ENCODE measurements around the gene NEDD4L.
"Not testable (repeated sequence)": the region's sequence is repeated elsewhere in the genome, so short reads cannot be mapped to it uniquely, and the experiment has no call there.

NEDD4L gene

DNA sequence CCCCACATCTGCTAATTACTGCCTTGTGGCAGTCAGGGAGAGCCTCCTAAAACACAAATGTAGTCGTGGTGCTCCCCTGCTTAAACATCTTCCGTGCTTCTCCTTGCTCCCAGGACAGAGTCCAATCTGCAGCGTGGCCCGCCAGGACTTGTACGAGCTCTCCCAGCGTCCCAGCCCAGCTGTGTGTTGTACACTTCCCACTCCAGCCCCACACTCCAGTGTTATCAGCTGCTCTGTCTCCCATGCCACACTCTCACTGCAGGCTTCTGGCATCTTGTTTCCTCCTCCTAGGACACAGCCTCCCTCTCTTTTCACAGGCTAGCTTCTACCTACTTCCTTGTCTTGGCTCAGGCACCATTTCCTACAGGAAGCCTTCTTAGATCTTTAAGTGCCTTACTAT lies 385.4 kb downstream of the NEDD4L start:
- no peak overlapping the region for H3K4me3 ChIP-seq (ENCODE audit: low read depth, low read length)
- TF ChIP-seq, protein P1, sequence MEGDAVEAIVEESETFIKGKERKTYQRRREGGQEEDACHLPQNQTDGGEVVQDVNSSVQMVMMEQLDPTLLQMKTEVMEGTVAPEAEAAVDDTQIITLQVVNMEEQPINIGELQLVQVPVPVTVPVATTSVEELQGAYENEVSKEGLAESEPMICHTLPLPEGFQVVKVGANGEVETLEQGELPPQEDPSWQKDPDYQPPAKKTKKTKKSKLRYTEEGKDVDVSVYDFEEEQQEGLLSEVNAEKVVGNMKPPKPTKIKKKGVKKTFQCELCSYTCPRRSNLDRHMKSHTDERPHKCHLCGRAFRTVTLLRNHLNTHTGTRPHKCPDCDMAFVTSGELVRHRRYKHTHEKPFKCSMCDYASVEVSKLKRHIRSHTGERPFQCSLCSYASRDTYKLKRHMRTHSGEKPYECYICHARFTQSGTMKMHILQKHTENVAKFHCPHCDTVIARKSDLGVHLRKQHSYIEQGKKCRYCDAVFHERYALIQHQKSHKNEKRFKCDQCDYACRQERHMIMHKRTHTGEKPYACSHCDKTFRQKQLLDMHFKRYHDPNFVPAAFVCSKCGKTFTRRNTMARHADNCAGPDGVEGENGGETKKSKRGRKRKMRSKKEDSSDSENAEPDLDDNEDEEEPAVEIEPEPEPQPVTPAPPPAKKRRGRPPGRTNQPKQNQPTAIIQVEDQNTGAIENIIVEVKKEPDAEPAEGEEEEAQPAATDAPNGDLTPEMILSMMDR (IDR thresholded peaks at IDR 0.05; ENCODE audit: borderline replicate concordance, insufficient read depth, low read depth, low read length) = no peak

DNA sequence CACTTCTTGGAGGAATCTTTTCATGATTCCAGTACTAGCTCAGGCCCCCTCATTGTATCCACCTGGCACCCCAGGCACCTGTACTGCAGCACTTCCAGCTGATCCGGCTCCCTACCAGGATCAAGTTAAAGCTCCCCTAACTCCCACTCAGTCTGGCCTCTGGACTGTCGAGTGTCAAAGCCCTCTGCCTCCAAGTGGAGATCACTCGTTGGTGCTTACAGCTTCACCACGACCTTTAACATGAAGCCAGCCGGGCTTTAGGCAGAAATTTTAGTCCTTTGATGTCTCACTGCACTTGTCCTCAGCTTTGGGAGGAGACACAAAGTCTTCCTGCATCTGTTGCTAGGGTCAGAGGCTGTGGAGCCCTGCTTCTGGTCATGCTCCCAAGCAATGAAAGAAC lies 387.2 kb downstream of the NEDD4L start:
- H3K4me3 ChIP-seq (ENCODE audit: low read depth, low read length) = no peak overlapping the region
- TF ChIP-seq, protein P1 (IDR thresholded peaks at IDR 0.05; ENCODE audit: borderline replicate concordance, insufficient read depth, low read depth, low read length) = no peak

DNA sequence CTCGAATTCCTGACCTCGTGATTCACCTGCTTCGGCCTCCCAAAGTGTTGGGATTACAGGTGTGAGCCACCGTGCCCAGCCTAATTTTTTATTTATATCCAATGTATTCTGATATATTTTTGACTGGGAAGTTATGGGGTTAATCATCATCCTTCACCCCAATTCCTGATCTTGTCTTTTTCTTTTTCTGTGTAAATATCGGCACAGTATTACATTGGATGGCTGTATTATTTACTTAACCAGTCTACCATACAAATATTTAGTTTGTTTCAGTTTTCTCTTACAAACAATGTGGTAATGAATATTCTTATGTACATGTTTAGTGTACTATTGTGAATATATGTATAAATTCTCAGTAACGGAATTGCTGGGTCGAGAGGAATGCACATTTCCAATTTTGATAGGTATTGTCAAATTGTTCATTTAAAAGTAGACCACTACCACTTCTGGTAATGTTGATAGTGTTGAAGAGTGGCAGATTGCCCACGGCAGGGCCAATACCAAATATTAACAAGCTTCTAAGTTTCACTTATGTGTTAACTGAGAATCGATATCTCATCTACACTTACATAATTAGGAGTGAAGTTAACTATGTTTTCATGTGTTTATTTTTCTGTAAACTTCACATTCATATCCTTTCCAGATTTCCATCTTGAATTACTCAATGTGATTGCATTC lies 388.2 kb downstream of the NEDD4L start:
- H3K4me3 ChIP-seq (ENCODE audit: low read depth, low read length) = no peak overlapping the region
- TF ChIP-seq, protein P1 (IDR thresholded peaks at IDR 0.05; ENCODE audit: borderline replicate concordance, insufficient read depth, low read depth, low read length) = no peak

DNA sequence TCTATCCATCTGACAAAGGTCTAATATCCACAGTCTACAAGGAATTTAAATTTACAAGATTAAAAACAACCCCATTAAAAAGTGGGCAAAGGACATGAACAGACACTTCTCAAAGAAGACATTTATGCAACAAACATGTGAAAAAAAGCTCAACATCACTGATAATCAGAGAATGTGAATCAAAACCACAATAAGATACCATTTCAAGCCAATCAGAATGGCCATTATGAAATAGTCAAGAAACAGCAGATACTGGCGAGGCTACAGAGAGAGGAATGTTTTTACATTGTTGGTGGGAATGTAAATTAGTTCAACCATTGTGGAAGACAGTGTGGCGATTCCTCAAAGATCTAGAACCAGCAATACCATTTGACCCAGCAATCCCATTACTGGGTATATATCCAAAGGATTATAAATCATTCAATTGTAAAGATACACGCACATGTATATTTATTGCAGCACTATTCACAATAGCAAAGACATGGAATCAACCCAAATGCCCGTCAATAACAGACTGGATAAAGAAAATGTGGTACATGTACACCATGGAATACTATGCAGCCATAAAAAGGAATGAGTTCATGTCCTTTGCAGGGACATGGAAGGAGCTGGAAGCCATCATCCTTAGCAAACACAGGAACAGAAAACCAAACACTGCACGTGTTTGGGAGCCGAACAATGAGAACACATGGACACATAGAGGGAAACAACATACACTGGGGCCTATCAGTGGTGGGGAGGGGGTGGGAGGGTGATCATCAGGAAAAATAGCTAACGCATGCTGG lies 391.4 kb downstream of the NEDD4L start:
- not testable (repeated sequence) for H3K4me3 ChIP-seq (ENCODE audit: low read depth, low read length)

DNA sequence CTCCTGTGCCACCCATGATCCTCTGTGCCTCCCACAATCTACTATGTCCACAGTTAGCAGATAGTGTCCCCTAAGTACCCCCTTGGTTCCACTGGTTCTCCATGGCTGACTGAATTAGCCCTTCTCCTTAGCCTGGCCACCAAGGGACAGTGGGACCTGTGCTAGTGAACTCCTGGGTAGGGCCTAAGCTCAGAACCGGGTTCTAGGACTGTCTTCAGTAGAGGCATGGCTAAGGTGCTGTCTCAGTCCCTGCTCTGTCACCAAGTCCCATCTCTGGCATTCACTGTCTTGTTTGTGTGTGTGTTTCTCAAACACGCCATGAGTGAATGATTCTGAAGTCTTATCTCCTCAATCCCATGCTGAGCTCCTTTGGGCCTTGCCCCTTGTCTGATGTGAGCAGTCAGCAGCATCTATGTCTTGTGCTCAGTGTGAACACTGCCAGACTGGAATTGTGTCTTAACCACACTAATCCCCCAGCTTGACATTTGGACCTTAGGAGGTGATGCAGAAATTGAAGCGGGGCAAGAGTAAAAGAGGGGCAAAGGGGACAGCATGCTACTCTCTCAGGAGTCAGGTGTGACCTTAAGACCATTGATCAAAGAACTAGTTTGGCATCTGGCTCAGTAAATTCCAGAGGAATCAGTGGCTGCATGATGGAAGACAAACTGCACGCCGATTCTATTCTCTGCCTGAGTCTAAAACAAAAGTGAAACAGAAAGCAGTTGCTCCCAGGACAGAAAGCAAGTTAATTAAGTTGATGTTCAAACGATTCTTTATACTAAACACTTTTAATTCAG lies 394.3 kb downstream of the NEDD4L start:
- TF ChIP-seq, protein P1 (IDR thresholded peaks at IDR 0.05; ENCODE audit: borderline replicate concordance, insufficient read depth, low read depth, low read length) = no peak
- H3K4me3 ChIP-seq (ENCODE audit: low read depth, low read length) = peak overlapping the region; percentile 5

DNA sequence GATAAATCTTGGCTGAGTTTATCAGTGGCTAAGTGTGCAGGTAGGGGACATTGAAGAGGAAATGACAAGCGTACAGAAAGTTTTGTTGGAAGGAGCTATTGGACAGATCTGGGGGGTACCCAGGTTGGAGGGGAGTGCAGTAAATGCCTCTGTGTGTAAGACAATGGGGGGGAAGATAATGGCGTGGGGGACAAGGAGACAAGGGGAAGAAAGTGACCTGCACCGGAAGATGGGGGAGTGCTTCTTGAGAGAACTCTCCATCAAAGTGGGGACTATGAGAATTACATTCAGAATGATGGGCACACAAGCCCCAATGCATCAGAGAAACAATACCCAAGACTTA lies 394.9 kb downstream of the NEDD4L start:
- TF ChIP-seq, protein P1 (IDR thresholded peaks at IDR 0.05; ENCODE audit: borderline replicate concordance, insufficient read depth, low read depth, low read length) = no peak
- no peak overlapping the region for H3K4me3 ChIP-seq (ENCODE audit: low read depth, low read length)

DNA sequence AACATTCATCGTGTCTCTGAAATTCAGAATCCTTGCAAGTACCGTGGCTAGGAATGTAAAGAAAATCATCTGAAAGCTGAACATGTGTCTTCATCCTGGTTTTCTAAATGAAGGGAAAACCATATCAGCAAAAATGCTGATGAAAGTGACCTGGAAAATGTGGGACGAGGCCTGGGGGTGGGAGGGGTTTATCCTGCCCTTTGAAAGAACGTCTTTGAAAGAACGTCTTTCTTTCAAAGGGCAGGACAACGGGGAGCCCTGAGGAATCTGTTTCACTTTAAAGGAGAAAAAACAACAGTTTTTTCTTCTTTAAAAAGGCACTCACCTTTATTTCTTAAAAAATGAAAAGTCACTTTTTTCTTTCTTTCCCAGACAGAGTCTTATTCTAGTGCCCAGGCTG lies 399.6 kb downstream of the NEDD4L start:
- TF ChIP-seq, protein P1 (IDR thresholded peaks at IDR 0.05; ENCODE audit: borderline replicate concordance, insufficient read depth, low read depth, low read length) = no peak
- H3K4me3 ChIP-seq (ENCODE audit: low read depth, low read length) = no peak overlapping the region
